Brain microvascular endothelial cell (primary cell): ENCODE results near the gene CALCOCO1.

Experiments
- DNase-seq: peaks from one replicate; pipeline ENCODE4 v3.0.0-alpha.2; 2020
- H3K27ac ChIP-seq: fragments of 250-450 bp; sonication (Bioruptor Pico); 2 replicates; pipeline ENCODE4 v1.5.1; 2020; ENCODE audit warnings: mild to moderate bottlenecking, moderate library complexity
- H3K27me3 ChIP-seq: fragments of 250-450 bp; sonication (Bioruptor Pico); replicated peaks from 2 replicates; pipeline ENCODE4 v1.5.1; 2020; ENCODE audit warnings: mild to moderate bottlenecking
- H3K36me3 ChIP-seq: fragments of 250-450 bp; sonication (Bioruptor Pico); replicated peaks from 2 replicates; pipeline ENCODE4 v1.5.1; 2020; ENCODE audit warnings: mild to moderate bottlenecking
- H3K4me3 ChIP-seq: 2 replicates; pipeline ENCODE4 v1.5.1; 2011; ENCODE audit warnings: low read depth, mild to moderate bottlenecking, control low read depth, low read length, moderate library complexity
- in situ Hi-C: cut with HindIII; loops from 2 replicates; pipeline ENCODE4 v1.10.0; 2017; ENCODE audit warnings: low sequenced_read_pairs, low pct_ligation_motif_present
- TF ChIP-seq, protein P1 (sequence below): IDR thresholded peaks from 2 replicates; pipeline ENCODE4 v1.5.1; 2011; ENCODE audit warnings: low read depth, mild to moderate bottlenecking, moderate library complexity, low read length, control low read depth, inconsistent platforms; ENCODE audit errors: missing control alignments

Gene CALCOCO1

DNA sequence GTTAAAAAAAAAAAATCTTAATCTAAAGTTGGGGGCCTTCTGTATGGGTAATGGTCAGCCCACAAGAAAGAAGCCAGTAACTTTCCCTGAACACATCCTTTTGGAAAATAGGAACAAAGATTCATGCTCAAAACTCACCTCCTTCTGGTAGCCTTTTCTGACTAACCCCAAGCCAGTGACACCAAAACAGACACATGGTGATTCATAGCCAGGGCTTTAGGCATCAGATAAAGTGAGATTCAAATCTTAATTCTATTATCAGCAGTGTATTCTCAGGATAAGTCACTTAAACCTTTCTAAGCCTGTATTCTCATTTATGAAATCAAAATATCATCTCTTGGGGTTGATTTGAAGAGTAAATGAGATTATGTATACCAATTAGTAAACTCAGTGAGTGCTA, 56.3 kb downstream of the CALCOCO1 start:
- TF ChIP-seq, protein P1, sequence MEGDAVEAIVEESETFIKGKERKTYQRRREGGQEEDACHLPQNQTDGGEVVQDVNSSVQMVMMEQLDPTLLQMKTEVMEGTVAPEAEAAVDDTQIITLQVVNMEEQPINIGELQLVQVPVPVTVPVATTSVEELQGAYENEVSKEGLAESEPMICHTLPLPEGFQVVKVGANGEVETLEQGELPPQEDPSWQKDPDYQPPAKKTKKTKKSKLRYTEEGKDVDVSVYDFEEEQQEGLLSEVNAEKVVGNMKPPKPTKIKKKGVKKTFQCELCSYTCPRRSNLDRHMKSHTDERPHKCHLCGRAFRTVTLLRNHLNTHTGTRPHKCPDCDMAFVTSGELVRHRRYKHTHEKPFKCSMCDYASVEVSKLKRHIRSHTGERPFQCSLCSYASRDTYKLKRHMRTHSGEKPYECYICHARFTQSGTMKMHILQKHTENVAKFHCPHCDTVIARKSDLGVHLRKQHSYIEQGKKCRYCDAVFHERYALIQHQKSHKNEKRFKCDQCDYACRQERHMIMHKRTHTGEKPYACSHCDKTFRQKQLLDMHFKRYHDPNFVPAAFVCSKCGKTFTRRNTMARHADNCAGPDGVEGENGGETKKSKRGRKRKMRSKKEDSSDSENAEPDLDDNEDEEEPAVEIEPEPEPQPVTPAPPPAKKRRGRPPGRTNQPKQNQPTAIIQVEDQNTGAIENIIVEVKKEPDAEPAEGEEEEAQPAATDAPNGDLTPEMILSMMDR = no peak
- DNase-seq = no peak
- Histone ChIP-seq H3K27me3 (no peaks in the 10 kb centered on the region), H3K4me3 (no peak overlapping the region), H3K36me3 (peaks cover 66% of the 10 kb centered on the region), H3K27ac (no peak overlapping the region)
- in situ Hi-C loops = no loop called here

DNA sequence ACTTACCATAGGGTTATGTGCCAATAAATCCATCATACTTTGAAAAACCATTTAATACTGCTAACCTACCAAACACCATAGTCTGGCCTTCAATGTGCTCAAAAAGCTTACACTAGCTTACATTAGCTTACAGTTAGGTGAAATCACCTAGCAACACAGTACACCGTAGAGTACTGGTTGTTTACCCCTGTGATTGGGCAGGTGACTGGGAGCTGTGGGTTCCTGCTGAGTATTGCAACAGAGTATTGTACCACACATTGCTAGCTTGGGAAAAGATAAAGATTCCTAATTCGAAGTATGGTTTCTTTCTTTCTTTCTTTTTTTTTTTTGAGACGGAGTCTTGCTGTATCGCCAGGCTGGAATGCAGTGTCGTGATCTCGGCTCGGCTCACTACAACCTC, 56.9 kb downstream of the CALCOCO1 start:
- in situ Hi-C loops = no loop called here
- DNase-seq = no peak
- TF ChIP-seq, protein P1 = no peak
- H3K36me3 ChIP-seq = peaks cover 71% of the 10 kb centered on the region
- H3K27ac ChIP-seq = no peak overlapping the region
- no peaks in the 10 kb centered on the region for H3K27me3 ChIP-seq
- no peak overlapping the region for H3K4me3 ChIP-seq

DNA sequence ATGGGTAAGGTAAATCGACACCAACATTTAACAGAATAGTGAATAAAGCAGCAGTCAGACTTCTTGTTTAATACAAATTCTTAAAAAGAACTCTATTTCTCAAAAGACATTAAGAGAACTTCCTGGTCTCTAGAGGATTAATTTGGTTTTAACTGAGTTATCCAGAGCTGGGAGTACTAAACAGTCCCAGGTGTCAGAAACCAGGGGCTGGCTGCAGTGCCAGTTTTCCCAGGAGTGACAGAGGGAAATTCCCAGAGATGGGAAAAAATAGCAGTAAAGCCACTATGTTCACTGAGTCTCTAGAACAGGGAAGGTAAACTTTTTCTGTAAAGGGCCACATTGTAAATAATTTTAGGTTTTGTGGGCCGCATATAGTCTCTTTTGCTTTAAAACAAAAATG, 60.2 kb downstream of the CALCOCO1 start:
- TF ChIP-seq, protein P1 = no peak
- H3K27ac ChIP-seq = no peak overlapping the region
- H3K27me3 ChIP-seq = no peaks in the 10 kb centered on the region
- H3K4me3 ChIP-seq = no peak overlapping the region
- DNase-seq = no peak
- peaks cover 70% of the 10 kb centered on the region for H3K36me3 ChIP-seq
- in situ Hi-C loops = no loop called here

DNA sequence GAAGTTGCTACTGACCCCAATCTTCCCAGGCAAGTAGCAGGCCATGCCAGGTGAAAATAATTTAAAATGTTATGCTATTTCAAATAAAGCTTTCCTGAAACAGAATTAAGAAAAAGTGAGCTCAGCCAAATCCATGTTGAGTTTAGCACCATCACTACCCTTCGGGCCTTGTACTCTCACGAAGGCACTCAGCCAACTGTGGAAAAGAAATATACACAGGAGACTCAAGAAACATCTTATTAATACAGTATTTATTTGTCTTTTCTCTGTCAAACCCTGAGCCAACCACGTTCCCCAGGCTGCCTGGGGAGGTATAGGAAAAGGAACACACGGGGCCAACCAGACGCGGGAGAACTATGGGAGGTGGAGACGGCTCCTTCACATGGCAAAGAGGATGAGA, 62.3 kb downstream of the CALCOCO1 start:
- in situ Hi-C loops = no loop called here
- Histone ChIP-seq H3K27me3 (no peaks in the 10 kb centered on the region), H3K4me3 (no peak overlapping the region), H3K36me3 (peaks cover 56% of the 10 kb centered on the region), H3K27ac (no peak overlapping the region)
- no peak for DNase-seq
- TF ChIP-seq, protein P1 = no peak

DNA sequence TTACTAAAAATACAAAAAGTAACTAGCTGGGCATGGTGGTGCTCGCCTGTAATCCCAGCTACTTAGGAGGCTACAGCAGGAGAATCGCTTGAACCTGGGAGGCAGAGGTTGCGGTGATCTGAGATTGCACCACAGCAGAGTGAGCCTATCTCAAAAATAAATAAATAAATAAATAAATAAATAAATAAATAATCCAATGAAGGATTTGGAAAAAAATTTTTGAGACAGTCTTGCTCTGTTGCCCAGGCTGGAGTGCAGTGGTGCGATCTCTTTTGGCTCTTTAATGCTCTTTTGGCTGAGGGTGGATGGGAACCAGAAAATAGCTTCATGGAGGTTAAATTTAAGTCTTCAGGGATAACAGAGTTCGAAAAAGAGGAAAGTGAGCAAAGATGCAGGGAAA, 63.1 kb downstream of the CALCOCO1 start:
- no peak for DNase-seq
- H3K36me3 ChIP-seq = peaks cover 48% of the 10 kb centered on the region
- in situ Hi-C loops = no loop called here
- no peak overlapping the region for H3K27ac ChIP-seq
- H3K4me3 ChIP-seq = no peak overlapping the region
- no peaks in the 10 kb centered on the region for H3K27me3 ChIP-seq
- TF ChIP-seq, protein P1 = no peak

DNA sequence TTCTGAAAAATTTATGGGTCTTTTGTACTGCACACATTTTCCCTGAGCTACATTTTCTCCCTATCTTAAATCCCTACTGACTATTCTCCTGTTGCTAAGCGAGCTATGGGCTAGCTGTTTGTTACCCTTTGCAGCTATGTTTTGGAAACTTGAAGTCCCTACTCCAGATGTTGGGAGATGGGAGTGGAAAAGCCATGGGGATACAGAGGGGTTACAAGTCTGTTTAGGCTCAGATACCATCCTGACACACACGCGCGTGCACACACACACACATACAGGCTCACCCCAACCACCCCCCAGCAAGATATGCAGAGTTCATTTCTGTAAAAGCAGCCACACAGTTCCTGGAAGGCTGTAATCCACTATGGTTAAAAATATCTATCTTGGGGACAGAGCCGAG, 67.2 kb downstream of the CALCOCO1 start:
- DNase-seq = no peak
- H3K27ac ChIP-seq = peak overlapping the region; percentile 73
- H3K4me3 ChIP-seq = no peak overlapping the region
- TF ChIP-seq, protein P1 = no peak
- in situ Hi-C loops = no loop called here
- peaks cover 14% of the 10 kb centered on the region for H3K36me3 ChIP-seq
- H3K27me3 ChIP-seq = no peaks in the 10 kb centered on the region
